CD14-positive monocyte (primary cell): ENCODE data around the gene UNC45B. TPM values are rescaled to one million over a fixed set of nuclear protein-coding genes. Genes with fewer than 3 reads are reported as not detected.
"Not testable (repeated sequence)": the region's sequence is repeated elsewhere in the genome, so short reads cannot be mapped to it uniquely, and the experiment has no call there.

Experiments used
- DNase-seq, 3 donors: peaks; one replicate each; pipeline ENCODE4 v3.0.0-alpha.2; 2011 to 2022
- H2AFZ ChIP-seq: 2 replicates; pipeline ENCODE4 v1.6.0; 2012; ENCODE audit warnings: mild to moderate bottlenecking, low read depth, low read length, inconsistent platforms; ENCODE audit not compliant: insufficient read depth, poor library complexity, severe bottlenecking
- H3K27ac ChIP-seq, 2 donors: 1 replicate in 1 of 2; 2 replicates in 1 of 2; pipeline ENCODE4 v1.5.1; 2012 to 2013; ENCODE audit warnings: low read length in 2 of 2, control low read depth in 1 of 2, inconsistent platforms in 1 of 2, low read depth in 1 of 2, mild to moderate bottlenecking in 1 of 2
- H3K27me3 ChIP-seq, 2 donors: one replicate each; pipeline versions ENCODE4 v1.6.0 to v1.6.1; 2011 to 2013; ENCODE audit warnings: low read length in 2 of 2; ENCODE audit not compliant: control insufficient read depth in 2 of 2, insufficient read depth in 2 of 2
- H3K36me3 ChIP-seq, 2 donors: replicated peaks in 1 of 2; 1 replicate in 1 of 2; 2 replicates in 1 of 2; pipeline versions ENCODE4 v1.5.1 to v1.6.1; 2012 to 2013; ENCODE audit warnings: low read length in 2 of 2, control low read depth in 1 of 2, inconsistent platforms in 1 of 2, mild to moderate bottlenecking in 1 of 2; ENCODE audit not compliant: insufficient read depth in 2 of 2, control insufficient read depth in 1 of 2
- H3K4me1 ChIP-seq, 2 donors: 1 replicate in 1 of 2; 2 replicates in 1 of 2; pipeline versions ENCODE4 v1.5.1 to v1.6.1; 2012 to 2013; ENCODE audit warnings: low read length in 2 of 2, control low read depth in 1 of 2, inconsistent platforms in 1 of 2, mild to moderate bottlenecking in 1 of 2, moderate library complexity in 1 of 2; ENCODE audit not compliant: insufficient read depth in 2 of 2, control insufficient read depth in 1 of 2
- H3K4me2 ChIP-seq: replicated peaks from 2 replicates; pipeline ENCODE3; 2012; ENCODE audit warnings: low read length, moderate library complexity, mild to moderate bottlenecking; ENCODE audit not compliant: poor library complexity, severe bottlenecking; ENCODE audit errors: extremely low read depth
- H3K4me3 ChIP-seq, 3 experiments: fragments of 200-600 bp in 1 of 3; sonication (generic) in 1 of 3; replicated peaks in 1 of 3; 1 replicate in 2 of 3; 2 replicates in 1 of 3; pipeline ENCODE4 v1.5.1; 2011 to 2013; ENCODE audit warnings: low read length in 3 of 3, mild to moderate bottlenecking in 3 of 3, control low read depth in 2 of 3, low read depth in 2 of 3, inconsistent platforms in 1 of 3, moderate library complexity in 1 of 3
- H3K79me2 ChIP-seq: 2 replicates; pipeline ENCODE4 v1.6.0; 2012; ENCODE audit warnings: mild to moderate bottlenecking, control low read depth, inconsistent platforms, low read length, moderate library complexity; ENCODE audit not compliant: insufficient read depth
- H3K9ac ChIP-seq: 2 replicates; pipeline ENCODE4 v1.6.0; 2017; ENCODE audit warnings: low read length, mild to moderate bottlenecking; ENCODE audit not compliant: insufficient read depth, poor library complexity, severe bottlenecking
- H3K9me3 ChIP-seq, 2 donors: replicated peaks in 1 of 2; 1 replicate in 1 of 2; 2 replicates in 1 of 2; pipeline versions ENCODE4 v1.5.1 to v1.6.1; 2012 to 2013; ENCODE audit warnings: low read length in 2 of 2, control low read depth in 1 of 2; ENCODE audit not compliant: control insufficient read depth in 1 of 2, insufficient read depth in 1 of 2
- H4K20me1 ChIP-seq: 2 replicates; pipeline ENCODE4 v1.6.0; 2012; ENCODE audit warnings: mild to moderate bottlenecking, low read length, control low read depth, moderate library complexity; ENCODE audit not compliant: insufficient read depth
- H3K27ac Mint-ChIP-seq, 7 donors: one replicate each; pipeline ENCODE4 v1.8.0; 2020; ENCODE audit warnings: mild to moderate bottlenecking in 7 of 7, mixed read lengths in 7 of 7, moderate library complexity in 6 of 7, inconsistent platforms in 2 of 7
- H3K27me3 Mint-ChIP-seq, 3 donors: one replicate each; pipeline ENCODE4 v1.8.0; 2021 to 2022; ENCODE audit warnings: low read depth in 3 of 3, mild to moderate bottlenecking in 3 of 3, mixed read lengths in 3 of 3, moderate library complexity in 3 of 3, inconsistent platforms in 1 of 3
- H3K36me3 Mint-ChIP-seq, 2 donors: one replicate each; pipeline ENCODE4 v1.8.0; 2020; ENCODE audit warnings: mixed read lengths in 2 of 2, inconsistent platforms in 1 of 2, mild to moderate bottlenecking in 1 of 2
- H3K4me1 Mint-ChIP-seq: one replicate; pipeline ENCODE4 v1.8.0; 2020; ENCODE audit warnings: mild to moderate bottlenecking, mixed read lengths
- H3K4me3 Mint-ChIP-seq, 2 donors: one replicate each; pipeline ENCODE4 v1.8.0; 2020; ENCODE audit warnings: mild to moderate bottlenecking in 2 of 2, mixed read lengths in 2 of 2, moderate library complexity in 1 of 2
- H3K9me3 Mint-ChIP-seq, 7 donors: one replicate each; pipeline ENCODE4 v1.8.0; 2020 to 2022; ENCODE audit warnings: mixed read lengths in 7 of 7, mild to moderate bottlenecking in 6 of 7, moderate library complexity in 6 of 7, inconsistent platforms in 2 of 7
- WGBS: methylation state at CpG from one replicate; pipeline ENCODE4 v1.1.5; 2013; ENCODE audit warnings: missing lambda C conversion rate; ENCODE audit not compliant: insufficient coverage; 5-methylcytosine and 5-hydroxymethylcytosine counted together
- intact Hi-C, 2 donors: fragments of 100-400 bp; cut with micrococcal nuclease; formaldehyde crosslinking; loops; one replicate each; pipeline versions ENCODE4 v1.15.0 to v1.15.1; 2023
- polyA plus RNA-seq, 3 donors: library from polyadenylated mRNA; depleted of rRNA in 1 of 3; unstranded in 2 of 3; stranded (reverse) in 1 of 3; fragments of 300-500 nt in 2 of 3; fragments of >200 nt in 1 of 3; fragmentation: Illumina TruSeq in 2 of 3; gene quantifications; 1 replicate in 2 of 3; 2 replicates in 1 of 3; pipeline ENCODE4 v1.2.3, GENCODE V29; 2012 to 2021
- TF ChIP-seq, protein P1 (sequence below): fragments of 200-600 bp; IDR thresholded peaks from one replicate; pipeline ENCODE4 v1.8.0; 2022; ENCODE audit warnings: antibody characterized with exemption, mild to moderate bottlenecking

Gene UNC45B
- polyA plus RNA-seq, 3 donors, result not detected

DNA sequence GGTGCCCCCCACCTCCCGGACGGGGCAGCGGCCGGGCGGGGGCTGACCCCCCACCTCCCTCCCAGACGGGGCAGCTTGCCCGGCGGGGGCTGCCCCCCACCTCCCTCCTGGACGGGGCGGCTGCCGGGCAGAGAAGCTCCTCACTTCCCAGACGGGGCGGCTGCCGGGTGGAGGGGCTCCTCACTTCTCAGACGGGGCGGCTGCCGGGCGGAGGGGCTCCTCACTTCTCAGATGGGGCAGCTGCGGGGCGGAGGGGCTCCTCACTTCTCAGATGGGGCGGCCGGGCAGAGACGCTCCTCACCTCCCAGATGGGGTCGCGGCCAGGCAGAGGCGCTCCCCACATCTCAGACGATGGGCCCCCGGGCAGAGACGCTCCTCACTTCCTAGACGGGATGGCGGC lies 47.4 kb downstream of the UNC45B start:
- H3K27ac Mint-ChIP-seq, intact Hi-C loops, H3K9me3 ChIP-seq, H3K4me1 Mint-ChIP-seq, H3K27me3 ChIP-seq, H3K4me2 ChIP-seq, H3K27ac ChIP-seq, H4K20me1 ChIP-seq, H3K4me1 ChIP-seq, H3K9ac ChIP-seq, H3K36me3 ChIP-seq, H2AFZ ChIP-seq, H3K36me3 Mint-ChIP-seq, H3K79me2 ChIP-seq, DNase-seq, H3K4me3 Mint-ChIP-seq, H3K4me3 ChIP-seq: not testable (repeated sequence)
- 92% methylated on average over 23 of the region's 31 CpGs for WGBS
- peaks cover 14 to 33% (median 27%) of the 10 kb centered on the region in 7 donors for H3K9me3 Mint-ChIP-seq
- peaks cover 17 to 24% (median 20%) of the 10 kb centered on the region in 3 donors for H3K27me3 Mint-ChIP-seq

DNA sequence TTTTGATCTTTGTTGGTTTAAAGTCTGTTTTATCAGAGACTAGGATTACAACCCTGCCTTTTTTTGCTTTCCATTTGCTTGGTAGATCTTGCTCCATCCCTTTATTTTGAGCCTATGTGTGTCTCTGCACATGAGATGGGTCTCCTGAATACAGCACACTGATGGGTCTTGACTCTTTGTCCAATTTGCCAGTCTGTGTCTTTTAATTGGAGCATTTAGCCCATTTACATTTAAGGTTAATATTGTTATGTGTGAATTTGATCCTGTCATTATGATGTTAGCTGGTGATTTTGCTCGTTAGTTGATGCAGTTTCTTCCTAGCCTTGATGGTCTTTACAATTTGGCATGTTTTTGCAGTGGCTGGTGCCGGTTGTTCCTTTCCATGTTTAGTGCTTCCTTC lies 55.0 kb downstream of the UNC45B start:
- no CpG with 5 or more reads among the region's 2 CpGs for WGBS
- H3K4me3 Mint-ChIP-seq, H3K4me1 ChIP-seq, H3K79me2 ChIP-seq, H4K20me1 ChIP-seq, H3K27ac ChIP-seq, H3K36me3 ChIP-seq, intact Hi-C loops, H3K4me2 ChIP-seq, H3K4me3 ChIP-seq, H3K27me3 ChIP-seq, DNase-seq, H3K36me3 Mint-ChIP-seq, H3K4me1 Mint-ChIP-seq, H3K9ac ChIP-seq, H3K9me3 ChIP-seq, H2AFZ ChIP-seq, H3K27ac Mint-ChIP-seq: not testable (repeated sequence)
- Mint-ChIP-seq H3K9me3 (peaks cover 10 to 27% (median 24%) of the 10 kb centered on the region in 7 donors), H3K27me3 (peaks cover 4 to 25% (median 11%) of the 10 kb centered on the region in 3 donors)

DNA sequence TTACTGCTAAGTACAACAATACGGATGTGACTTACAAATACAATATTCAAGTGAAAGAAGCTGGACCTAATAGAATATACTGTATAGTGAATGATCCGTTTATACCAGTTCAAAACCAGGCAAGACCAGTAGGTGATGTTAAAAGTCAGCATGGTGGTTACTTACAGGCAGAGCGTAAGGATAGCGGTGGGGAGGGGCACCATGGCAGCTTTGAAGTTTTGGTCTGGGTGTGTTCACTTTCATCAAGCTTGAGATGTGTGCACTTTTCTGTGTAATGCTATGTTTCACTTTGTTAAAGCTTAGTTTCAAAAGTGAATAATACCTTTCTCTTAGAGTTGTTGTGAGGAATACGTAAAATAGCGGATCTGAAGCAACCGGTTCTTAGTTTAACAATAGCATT lies 63.1 kb downstream of the UNC45B start:
- Histone ChIP-seq H3K4me1 (no peaks in the 10 kb centered on the region), H3K9ac (no peak overlapping the region), H3K27ac (no peak overlapping the region), H3K4me2 (no peak overlapping the region), H2AFZ (no peak overlapping the region), H4K20me1 (no peaks in the 10 kb centered on the region), H3K79me2 (no peaks in the 10 kb centered on the region), H3K9me3 (peaks cover 0 to 3% of the 10 kb centered on the region in 2 donors), H3K36me3 (no peaks in the 10 kb centered on the region), H3K4me3 (no peak overlapping the region), H3K27me3 (peaks cover 22 to 28% of the 10 kb centered on the region in 2 donors)
- Mint-ChIP-seq H3K36me3 (no peaks in the 10 kb centered on the region), H3K27ac (no peak overlapping the region), H3K9me3 (peaks cover 0 to 10% (median 3%) of the 10 kb centered on the region in 7 donors), H3K4me3 (no peak overlapping the region), H3K27me3 (peaks cover 35 to 57% (median 41%) of the 10 kb centered on the region in 3 donors), H3K4me1 (peaks cover 3% of the 10 kb centered on the region)
- TF ChIP-seq, protein P1, sequence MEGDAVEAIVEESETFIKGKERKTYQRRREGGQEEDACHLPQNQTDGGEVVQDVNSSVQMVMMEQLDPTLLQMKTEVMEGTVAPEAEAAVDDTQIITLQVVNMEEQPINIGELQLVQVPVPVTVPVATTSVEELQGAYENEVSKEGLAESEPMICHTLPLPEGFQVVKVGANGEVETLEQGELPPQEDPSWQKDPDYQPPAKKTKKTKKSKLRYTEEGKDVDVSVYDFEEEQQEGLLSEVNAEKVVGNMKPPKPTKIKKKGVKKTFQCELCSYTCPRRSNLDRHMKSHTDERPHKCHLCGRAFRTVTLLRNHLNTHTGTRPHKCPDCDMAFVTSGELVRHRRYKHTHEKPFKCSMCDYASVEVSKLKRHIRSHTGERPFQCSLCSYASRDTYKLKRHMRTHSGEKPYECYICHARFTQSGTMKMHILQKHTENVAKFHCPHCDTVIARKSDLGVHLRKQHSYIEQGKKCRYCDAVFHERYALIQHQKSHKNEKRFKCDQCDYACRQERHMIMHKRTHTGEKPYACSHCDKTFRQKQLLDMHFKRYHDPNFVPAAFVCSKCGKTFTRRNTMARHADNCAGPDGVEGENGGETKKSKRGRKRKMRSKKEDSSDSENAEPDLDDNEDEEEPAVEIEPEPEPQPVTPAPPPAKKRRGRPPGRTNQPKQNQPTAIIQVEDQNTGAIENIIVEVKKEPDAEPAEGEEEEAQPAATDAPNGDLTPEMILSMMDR, result no peak
- DNase-seq, result no peak
- intact Hi-C loops, result no loop called here
- WGBS, result 95% methylated on average over 3 of the region's 7 CpGs
